ENCODE data around the gene GNAS. TPM values are rescaled to one million over a fixed set of nuclear protein-coding genes. Genes with fewer than 3 reads are reported as not detected.

GNAS gene
- total RNA-seq, 4 donors from 2014 or later: 521 to 893 (median 652) TPM

- Histone ChIP-seq H3K4me3 (no peak overlapping the region), H3K27me3 (peaks cover 8% of the 10 kb centered on the region), H3K9me3 (peaks cover 0 to 5% (median 0%) of the 10 kb centered on the region in 3 donors), H3K36me3 (no peaks in the 10 kb centered on the region), H3K4me1 (no peaks in the 10 kb centered on the region), H3K27ac (no peak overlapping the region)
- ATAC-seq: no peak
- TF ChIP-seq POLR2A (IDR thresholded peaks at IDR 0.05) (no peak), POLR2AphosphoS5 (IDR thresholded peaks at IDR 0.05) (no peak), EP300 (IDR thresholded peaks at IDR 0.05) (no peak), CTCF (IDR thresholded peaks at IDR 0.05) (no peak)
- WGBS, 2 donors (ENCODE audit: low coverage in 1 of 2): 82 to 88% methylated on average over 5 of the region's 5 CpGs
These were observed 79.7 kb downstream of the GNAS start for GRCh38 chr20:58932170-58932569.

GRCh38 chr20:58938078-58938477 lies 85.6 kb downstream of the GNAS start:
- no peaks in the 10 kb centered on the region for H3K36me3 ChIP-seq
- no peaks in the 10 kb centered on the region for H3K4me1 ChIP-seq
- H3K4me3 ChIP-seq: no peak overlapping the region
- no peak overlapping the region for H3K27ac ChIP-seq
- TF ChIP-seq POLR2A (IDR thresholded peaks at IDR 0.05) (no peak), POLR2AphosphoS5 (IDR thresholded peaks at IDR 0.05) (no peak), CTCF (IDR thresholded peaks at IDR 0.05) (no peak), EP300 (IDR thresholded peaks at IDR 0.05) (no peak)
- ATAC-seq: no peak
- peaks cover 5% of the 10 kb centered on the region for H3K27me3 ChIP-seq
- H3K9me3 ChIP-seq: peaks cover 0 to 5% (median 0%) of the 10 kb centered on the region in 3 donors
- WGBS, 2 donors (ENCODE audit: low coverage in 1 of 2): 67 to 71% methylated on average over 1 to 2 of the region's 2 CpGs

- Histone ChIP-seq H3K36me3 (no peaks in the 10 kb centered on the region), H3K27me3 (peaks cover under 1% of the 10 kb centered on the region), H3K9me3 (peaks cover 0 to 5% (median 0%) of the 10 kb centered on the region in 3 donors), H3K27ac (no peak overlapping the region), H3K4me1 (no peaks in the 10 kb centered on the region), H3K4me3 (no peak overlapping the region)
- 63 to 83% methylated on average over 1 of the region's 1 CpG for WGBS, 2 donors (ENCODE audit: low coverage in 1 of 2)
- no peak for ATAC-seq
- no peak for TF ChIP-seq CTCF (IDR thresholded peaks at IDR 0.05)
These were observed 86.0 kb downstream of the GNAS start for GRCh38 chr20:58938541-58938940.

- no peaks in the 10 kb centered on the region for H3K36me3 ChIP-seq
- H3K4me3 ChIP-seq: no peak overlapping the region
- H3K4me1 ChIP-seq: no peaks in the 10 kb centered on the region
- ATAC-seq: no peak
- H3K9me3 ChIP-seq: peaks cover 0 to 2% (median 0%) of the 10 kb centered on the region in 3 donors
- no peak overlapping the region for H3K27ac ChIP-seq
- TF ChIP-seq CTCF (IDR thresholded peaks at IDR 0.05) (no peak), EP300 (IDR thresholded peaks at IDR 0.05) (no peak), POLR2AphosphoS5 (IDR thresholded peaks at IDR 0.05) (no peak), POLR2A (IDR thresholded peaks at IDR 0.05) (no peak)
- WGBS, 2 donors (ENCODE audit: low coverage in 1 of 2): 24 to 38% methylated on average over 3 of the region's 3 CpGs
- no peaks in the 10 kb centered on the region for H3K27me3 ChIP-seq
These were observed 89.0 kb downstream of the GNAS start for GRCh38 chr20:58941471-58941870.

GRCh38 chr20:58942549-58942948 lies 90.0 kb downstream of the GNAS start:
- TF ChIP-seq POLR2AphosphoS5 (IDR thresholded peaks at IDR 0.05) (no peak), POLR2A (IDR thresholded peaks at IDR 0.05) (no peak), CTCF (IDR thresholded peaks at IDR 0.05) (no peak), EP300 (IDR thresholded peaks at IDR 0.05) (no peak)
- Histone ChIP-seq H3K27ac (no peak overlapping the region), H3K4me3 (no peak overlapping the region), H3K27me3 (no peaks in the 10 kb centered on the region), H3K4me1 (no peaks in the 10 kb centered on the region), H3K36me3 (no peaks in the 10 kb centered on the region), H3K9me3 (no peaks in the 10 kb centered on the region)
- WGBS, 2 donors (ENCODE audit: low coverage in 1 of 2): 14 to 24% methylated on average over 4 of the region's 4 CpGs
- no peak for ATAC-seq

Data from gastroesophageal sphincter (tissue), 4 donors.